Upper lobe of left lung (tissue), 6 donors: ENCODE measurements around the gene COL8A1. TPM values are rescaled to one million over a fixed set of nuclear protein-coding genes. Genes with fewer than 3 reads are reported as not detected.
"Not testable (repeated sequence)": the region's sequence is repeated elsewhere in the genome, so short reads cannot be mapped to it uniquely, and the experiment has no call there.

Source experiments
- ATAC-seq, 2 donors: fragments of 200-7000 bp; cut with Tn5 transposase; one replicate each; pipeline ENCODE4 v1.9.1; 2022; ENCODE audit warnings: mild to moderate bottlenecking in 2 of 2, moderate library complexity in 2 of 2; ENCODE audit not compliant: low FRiP score in 2 of 2
- DNase-seq, 2 donors: peaks; one replicate each; pipeline ENCODE4 v3.0.0-alpha.2; 2019 to 2020
- H3K27ac ChIP-seq, 4 donors: fragments of 200-600 bp; sonication (generic); one replicate each; pipeline ENCODE4 v1.5.1; 2016 to 2019
- H3K27me3 ChIP-seq, 4 donors: fragments of 200-600 bp; sonication (generic); one replicate each; pipeline ENCODE4 v1.5.1; 2017 to 2019
- H3K36me3 ChIP-seq, 4 donors: fragments of 200-600 bp; sonication (generic); one replicate each; pipeline ENCODE4 v1.5.1; 2016 to 2019
- H3K4me1 ChIP-seq, 4 donors: fragments of 200-600 bp; sonication (generic); one replicate each; pipeline ENCODE4 v1.5.1; 2018 to 2019
- H3K4me3 ChIP-seq, 4 donors: fragments of 200-600 bp; sonication (generic); one replicate each; pipeline ENCODE4 v1.5.1; 2017 to 2019; ENCODE audit warnings: mild to moderate bottlenecking in 2 of 4, moderate library complexity in 1 of 4
- H3K9me3 ChIP-seq, 4 donors: fragments of 200-600 bp; sonication (generic); one replicate each; pipeline ENCODE4 v1.5.1; 2018 to 2019
- EP300 ChIP-seq, 4 donors: sonication (generic); formaldehyde crosslinking; IDR thresholded peaks; one replicate each; pipeline ENCODE4 v1.5.1; 2017; ENCODE audit warnings: antibody characterized with exemption in 4 of 4, control low read depth in 2 of 4
- POLR2A ChIP-seq, 4 donors: fragments of 450-650 bp; IDR thresholded peaks; one replicate each; pipeline ENCODE4 v1.5.1; 2016 to 2017; ENCODE audit warnings: antibody characterized with exemption in 4 of 4, mild to moderate bottlenecking in 2 of 4
- POLR2AphosphoS5 ChIP-seq, 2 donors: sonication (generic); formaldehyde crosslinking; IDR thresholded peaks; one replicate each; pipeline ENCODE4 v1.5.1; 2017; ENCODE audit warnings: antibody characterized with exemption in 2 of 2
- WGBS, 2 donors: methylation state at CpG; one replicate each; pipeline ENCODE4 v1.1.5; 2017 to 2018; 5-methylcytosine and 5-hydroxymethylcytosine counted together
- total RNA-seq, 6 donors: library from RNA; depleted of rRNA in 4 of 6; stranded (reverse); fragments of >200 nt in 4 of 6; gene quantifications; one replicate each; pipeline versions ENCODE4 v1.1.0 to v1.2.1, GENCODE V29; 2016 to 2021
- TF ChIP-seq, protein P1 (sequence below), 6 experiments: fragments of 450-650 bp in 4 of 6; fragments of 200-600 bp in 2 of 6; sonication (generic) in 2 of 6; IDR thresholded peaks; one replicate each; pipeline ENCODE4 v1.5.1; 2016 to 2019; ENCODE audit warnings: antibody characterized with exemption in 6 of 6
- donor health status: DM: no; HTN: no; CAD: no; lungs with moderate emphysema.
- donor health status: DM: no; HTN: yes; CAD: no; lungs with severe emphysema.

The COL8A1 gene
- total RNA-seq, 6 donors from 2014 or later = 22.0 to 209 (median 115) TPM

GRCh38 chr3:99838755-99839154, 200.4 kb downstream of the COL8A1 start:
- TF ChIP-seq POLR2A (IDR thresholded peaks at IDR 0.05) = no peak
- H3K36me3 ChIP-seq = no peaks in the 10 kb centered on the region
- peaks cover 0 to 14% (median 5%) of the 10 kb centered on the region in 4 donors for H3K4me1 ChIP-seq
- no peak for ATAC-seq
- no peaks in the 10 kb centered on the region for H3K27me3 ChIP-seq
- no peak overlapping the region for H3K27ac ChIP-seq
- no peak for DNase-seq
- H3K4me3 ChIP-seq = no peak overlapping the region
- H3K9me3 ChIP-seq = no peaks in the 10 kb centered on the region

DNA sequence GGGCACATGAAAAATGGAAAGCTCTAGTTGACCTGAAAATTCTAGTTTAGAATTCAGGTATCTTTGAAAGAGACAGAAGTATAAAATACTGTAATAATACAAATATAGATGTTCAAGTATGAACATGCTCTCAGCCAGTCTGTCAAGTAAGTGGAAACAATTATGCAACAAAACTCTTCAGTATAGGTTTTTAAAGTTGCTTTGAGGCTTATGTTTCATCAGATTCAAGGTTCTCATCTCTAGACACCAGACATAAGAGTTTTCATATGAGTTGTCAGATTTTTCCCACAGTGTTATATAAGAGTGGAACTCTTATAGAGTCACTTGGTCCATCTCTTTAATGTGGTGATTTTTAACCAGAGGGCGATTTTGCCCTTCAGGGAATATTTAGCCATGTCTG, 201.2 kb downstream of the COL8A1 start:
- Histone ChIP-seq H3K27me3 (no peaks in the 10 kb centered on the region), H3K4me1 (peaks cover 0 to 17% (median 6%) of the 10 kb centered on the region in 4 donors), H3K27ac (no peak overlapping the region), H3K36me3 (no peaks in the 10 kb centered on the region), H3K9me3 (no peaks in the 10 kb centered on the region), H3K4me3 (no peak overlapping the region)
- TF ChIP-seq POLR2AphosphoS5 (IDR thresholded peaks at IDR 0.05) = no peak
- TF ChIP-seq POLR2A (IDR thresholded peaks at IDR 0.05) = no peak
- TF ChIP-seq, protein P1, sequence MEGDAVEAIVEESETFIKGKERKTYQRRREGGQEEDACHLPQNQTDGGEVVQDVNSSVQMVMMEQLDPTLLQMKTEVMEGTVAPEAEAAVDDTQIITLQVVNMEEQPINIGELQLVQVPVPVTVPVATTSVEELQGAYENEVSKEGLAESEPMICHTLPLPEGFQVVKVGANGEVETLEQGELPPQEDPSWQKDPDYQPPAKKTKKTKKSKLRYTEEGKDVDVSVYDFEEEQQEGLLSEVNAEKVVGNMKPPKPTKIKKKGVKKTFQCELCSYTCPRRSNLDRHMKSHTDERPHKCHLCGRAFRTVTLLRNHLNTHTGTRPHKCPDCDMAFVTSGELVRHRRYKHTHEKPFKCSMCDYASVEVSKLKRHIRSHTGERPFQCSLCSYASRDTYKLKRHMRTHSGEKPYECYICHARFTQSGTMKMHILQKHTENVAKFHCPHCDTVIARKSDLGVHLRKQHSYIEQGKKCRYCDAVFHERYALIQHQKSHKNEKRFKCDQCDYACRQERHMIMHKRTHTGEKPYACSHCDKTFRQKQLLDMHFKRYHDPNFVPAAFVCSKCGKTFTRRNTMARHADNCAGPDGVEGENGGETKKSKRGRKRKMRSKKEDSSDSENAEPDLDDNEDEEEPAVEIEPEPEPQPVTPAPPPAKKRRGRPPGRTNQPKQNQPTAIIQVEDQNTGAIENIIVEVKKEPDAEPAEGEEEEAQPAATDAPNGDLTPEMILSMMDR (IDR thresholded peaks at IDR 0.05) = no peak
- no peak for TF ChIP-seq EP300 (IDR thresholded peaks at IDR 0.05)
- 77 to 93% methylated on average over 1 of the region's 1 CpG for WGBS, 2 donors
- DNase-seq (no peak), ATAC-seq (no peak)

GRCh38 chr3:99841949-99842348, 203.6 kb downstream of the COL8A1 start:
- not testable (repeated sequence) for H3K9me3 ChIP-seq, H3K27ac ChIP-seq, ATAC-seq, H3K4me3 ChIP-seq, H3K27me3 ChIP-seq, DNase-seq, H3K36me3 ChIP-seq
- WGBS, 2 donors = 95% methylated on average over 4 of the region's 4 CpGs
- peaks cover 13 to 31% (median 14%) of the 10 kb centered on the region in 4 donors for H3K4me1 ChIP-seq

GRCh38 chr3:99842826-99843589, 204.6 kb downstream of the COL8A1 start:
- Histone ChIP-seq H3K9me3 (no peaks in the 10 kb centered on the region), H3K4me3 (no peak overlapping the region), H3K27me3 (no peaks in the 10 kb centered on the region), H3K36me3 (no peaks in the 10 kb centered on the region), H3K4me1 (peaks cover 14 to 31% (median 14%) of the 10 kb centered on the region in 4 donors), H3K27ac (peak overlapping the region; percentile 9 to 71 (median 53))
- 31 to 41% methylated on average over 2 of the region's 2 CpGs for WGBS, 2 donors
- DNase-seq (no peak), ATAC-seq (peak; percentile 49 to 75)
- TF ChIP-seq, protein P1 (IDR thresholded peaks at IDR 0.05) = peak; percentile 34 to 69 (median 56)
- no peak for TF ChIP-seq POLR2AphosphoS5 (IDR thresholded peaks at IDR 0.05)

GRCh38 chr3:99843590-99844258, 205.3 kb downstream of the COL8A1 start:
- H3K27me3 ChIP-seq = no peaks in the 10 kb centered on the region
- DNase-seq = no peak
- TF ChIP-seq, protein P1 (IDR thresholded peaks at IDR 0.05) = no peak
- TF ChIP-seq POLR2A (IDR thresholded peaks at IDR 0.05) (no peak), EP300 (IDR thresholded peaks at IDR 0.05) (no peak), POLR2AphosphoS5 (IDR thresholded peaks at IDR 0.05) (no peak)
- WGBS, 2 donors = 59 to 66% methylated on average over 4 to 10 of the region's 10 CpGs
- peaks cover 14 to 31% (median 14%) of the 10 kb centered on the region in 4 donors for H3K4me1 ChIP-seq
- H3K4me3 ChIP-seq = no peak overlapping the region
- ATAC-seq = peak; percentile 3 to 30
- H3K36me3 ChIP-seq = no peaks in the 10 kb centered on the region
- H3K27ac ChIP-seq = peak overlapping the region; percentile 9 to 71 (median 53)
- no peaks in the 10 kb centered on the region for H3K9me3 ChIP-seq
